Stimulated activated CD8-positive, alpha-beta memory T cell treated with anti-CD3 and anti-CD28 coated beads, Interleukin-15, amount 100 ng/mL, for 24 hours (primary cell): ENCODE data around the gene APOC1.
"Not testable (repeated sequence)": the region's sequence is repeated elsewhere in the genome, so short reads cannot be mapped to it uniquely, and the experiment has no call there.

ENCODE experiments used
- DNase-seq: peaks from one replicate; pipeline ENCODE4 v3.0.0-alpha.2; 2020; ENCODE audit warnings: low read depth

The APOC1 gene

DNA sequence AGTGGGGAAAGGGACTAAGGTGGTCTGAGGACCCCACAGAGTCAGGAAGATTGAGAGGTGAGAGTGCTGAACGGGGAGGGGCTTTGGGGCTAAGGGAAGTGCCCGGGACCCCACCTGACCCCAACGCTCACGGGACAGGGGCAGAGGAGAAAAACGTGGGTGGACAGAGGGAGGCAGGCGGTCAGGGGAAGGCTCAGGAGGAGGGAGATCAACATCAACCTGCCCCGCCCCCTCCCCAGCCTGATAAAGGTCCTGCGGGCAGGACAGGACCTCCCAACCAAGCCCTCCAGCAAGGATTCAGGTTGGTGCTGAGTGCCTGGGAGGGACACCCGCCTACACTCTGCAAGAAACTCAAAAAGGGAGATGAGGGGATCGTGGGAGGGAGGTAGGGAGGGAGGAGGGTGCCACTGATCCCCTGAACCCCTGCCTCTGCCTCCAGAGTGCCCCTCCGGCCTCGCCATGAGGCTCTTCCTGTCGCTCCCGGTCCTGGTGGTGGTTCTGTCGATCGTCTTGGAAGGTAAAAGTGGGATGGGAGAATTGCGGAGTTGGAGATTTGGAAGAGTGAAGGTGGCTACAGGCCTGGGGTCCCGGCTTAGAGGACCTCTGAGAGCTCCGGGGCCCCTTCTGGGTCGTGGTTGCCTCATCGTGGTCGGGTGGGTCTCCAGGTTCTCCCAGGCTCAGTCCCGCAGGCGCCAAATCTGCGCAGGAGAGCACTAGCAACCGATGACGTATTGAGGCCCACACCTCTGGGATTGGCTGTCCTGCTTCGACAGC is at the start of gene APOC1:
APOC1 (plus strand) TSS at position 176 of the 774 bp plus-strand sequence; CDS start at position 460, 284 bp downstream.
- DNase-seq, result peak; percentile 35

DNA sequence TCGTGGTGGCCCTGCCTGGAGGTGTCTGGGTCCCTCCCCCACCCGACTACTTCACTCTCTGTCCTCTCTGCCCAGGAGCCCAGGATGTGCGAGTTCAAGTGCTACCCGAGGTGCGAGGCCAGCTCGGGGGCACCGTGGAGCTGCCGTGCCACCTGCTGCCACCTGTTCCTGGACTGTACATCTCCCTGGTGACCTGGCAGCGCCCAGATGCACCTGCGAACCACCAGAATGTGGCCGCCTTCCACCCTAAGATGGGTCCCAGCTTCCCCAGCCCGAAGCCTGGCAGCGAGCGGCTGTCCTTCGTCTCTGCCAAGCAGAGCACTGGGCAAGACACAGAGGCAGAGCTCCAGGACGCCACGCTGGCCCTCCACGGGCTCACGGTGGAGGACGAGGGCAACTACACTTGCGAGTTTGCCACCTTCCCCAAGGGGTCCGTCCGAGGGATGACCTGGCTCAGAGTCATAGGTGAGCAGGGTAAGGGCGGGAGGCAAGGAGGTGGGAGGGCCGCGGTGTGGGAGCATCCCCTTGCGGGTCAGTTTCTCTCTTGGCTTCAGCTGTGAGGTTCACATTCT is 49.1 kb upstream of the APOC1 start:
- DNase-seq, result no peak

DNA sequence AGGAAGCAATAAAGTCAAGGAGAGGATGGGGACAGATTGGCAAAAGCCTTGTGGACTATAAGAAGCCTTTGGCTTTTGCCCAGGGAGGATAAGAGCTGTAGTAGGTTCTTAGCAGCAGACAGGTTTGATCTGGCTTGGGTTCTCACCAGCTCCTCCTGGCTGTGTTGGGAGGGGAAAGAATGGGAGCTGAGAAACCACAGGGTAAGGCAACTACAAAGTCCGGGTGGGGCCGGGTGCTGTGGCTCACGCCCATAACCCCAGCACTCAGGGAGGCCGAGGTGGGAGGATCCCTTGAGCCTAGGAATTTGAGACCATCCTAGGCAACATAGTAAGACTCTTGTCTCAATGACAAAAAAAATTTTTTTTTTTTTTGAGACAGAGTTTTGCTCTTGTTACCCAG is 47.7 kb upstream of the APOC1 start:
- DNase-seq, result no peak

DNA sequence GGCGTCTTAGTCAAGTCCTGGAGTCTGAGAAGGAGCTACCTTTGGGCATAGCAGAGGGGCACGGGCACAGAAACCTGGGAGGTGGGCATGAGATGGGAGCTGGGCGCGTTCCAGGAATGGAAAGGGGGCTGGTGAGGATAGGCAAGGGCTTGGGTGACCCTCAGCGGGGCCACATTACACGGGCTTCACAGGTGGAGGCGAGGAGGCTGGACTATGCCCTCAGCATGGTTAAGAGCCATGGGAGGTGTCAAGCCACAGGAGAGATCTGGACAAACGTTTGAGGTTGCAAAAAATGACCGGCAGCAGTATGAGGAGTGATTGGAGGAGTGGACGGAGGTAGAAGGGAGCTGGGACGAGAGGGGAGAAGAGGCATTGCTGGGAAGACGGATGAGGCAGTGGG is 46.8 kb upstream of the APOC1 start:
- no peak for DNase-seq

GRCh38 chr19:44869733-44870470 is 44.5 kb upstream of the APOC1 start:
- DNase-seq, result no peak

GRCh38 chr19:44871809-44872208 is 42.6 kb upstream of the APOC1 start:
- no peak for DNase-seq

DNA sequence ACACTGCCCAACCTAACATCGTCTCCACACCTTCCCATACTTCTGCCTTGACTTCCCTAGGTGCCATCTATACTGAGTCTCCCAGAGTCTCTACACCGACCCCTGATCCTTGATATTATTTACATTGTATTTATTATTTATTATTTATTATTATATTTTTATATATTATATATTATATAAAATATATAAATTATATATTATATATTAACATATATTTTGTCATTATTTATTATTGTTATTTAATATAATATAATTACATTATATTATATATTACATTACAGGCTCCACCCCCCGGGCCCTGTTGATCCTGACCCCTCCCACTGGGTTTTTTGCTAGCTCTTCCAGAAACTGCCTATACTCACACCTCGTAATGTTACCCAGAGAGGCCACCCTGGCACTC is 41.7 kb upstream of the APOC1 start:
- DNase-seq, result no peak

- DNase-seq, result no peak
Measured at GRCh38 chr19:44874317-44874716, 40.1 kb upstream of the APOC1 start.

DNA sequence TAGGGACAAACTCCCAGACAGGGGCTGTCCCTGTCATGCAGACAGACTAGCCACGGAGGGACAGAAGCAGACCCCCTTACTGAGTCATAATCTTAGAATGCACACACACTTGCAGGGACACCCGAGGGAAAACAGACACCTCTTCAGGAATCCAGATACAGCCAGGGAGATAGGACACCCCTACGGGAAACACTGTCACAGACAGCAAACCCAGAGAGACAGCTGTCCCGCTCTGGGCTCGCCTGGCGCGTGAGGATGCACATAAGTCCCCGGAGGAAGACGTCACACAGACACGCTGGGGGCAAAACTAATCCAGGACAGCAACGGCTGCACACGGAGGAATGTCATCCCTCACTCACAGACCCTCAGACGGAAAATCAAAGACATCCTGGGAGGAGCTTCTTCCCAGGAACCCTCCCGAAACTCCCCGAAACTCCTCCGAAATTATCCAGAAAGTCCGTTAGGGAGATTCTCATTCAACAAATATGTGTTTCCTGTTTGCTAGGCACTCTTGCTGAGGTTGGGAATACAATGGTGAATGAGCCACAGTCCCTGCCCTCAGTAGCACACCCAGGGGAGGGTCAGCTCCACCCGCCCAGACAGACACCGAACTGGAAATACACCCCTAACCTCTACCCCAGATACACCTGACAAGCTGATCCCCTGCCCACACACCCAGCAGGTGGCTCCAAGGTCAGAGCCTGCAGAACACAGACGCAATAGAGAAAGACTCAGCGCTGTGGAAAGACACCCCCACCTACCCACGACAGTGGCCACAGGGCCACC is 38.5 kb upstream of the APOC1 start:
- no peak for DNase-seq

- DNase-seq, result no peak
Measured at GRCh38 chr19:44876930-44877535, 37.4 kb upstream of the APOC1 start.

- DNase-seq, result no peak
Measured at GRCh38 chr19:44878120-44878865, 36.1 kb upstream of the APOC1 start.

- DNase-seq, result no peak
Measured at GRCh38 chr19:44879309-44880065, 34.9 kb upstream of the APOC1 start.

DNA sequence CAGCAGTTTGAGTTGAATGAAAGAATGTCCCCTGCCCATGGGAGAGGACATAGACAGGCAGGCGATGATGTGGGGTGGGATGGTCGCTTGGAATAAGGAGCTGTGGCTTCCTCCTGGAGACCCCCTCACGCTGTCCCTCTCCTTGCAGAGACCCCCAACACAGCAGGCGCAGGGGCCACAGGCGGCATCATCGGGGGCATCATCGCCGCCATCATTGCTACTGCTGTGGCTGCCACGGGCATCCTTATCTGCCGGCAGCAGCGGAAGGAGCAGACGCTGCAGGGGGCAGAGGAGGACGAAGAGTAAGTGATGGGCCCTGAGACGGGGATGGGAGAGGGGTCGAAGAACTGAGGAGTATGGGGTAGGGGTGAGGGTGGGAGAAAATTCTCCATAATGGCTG is 32.3 kb upstream of the APOC1 start:
- no peak for DNase-seq

DNA sequence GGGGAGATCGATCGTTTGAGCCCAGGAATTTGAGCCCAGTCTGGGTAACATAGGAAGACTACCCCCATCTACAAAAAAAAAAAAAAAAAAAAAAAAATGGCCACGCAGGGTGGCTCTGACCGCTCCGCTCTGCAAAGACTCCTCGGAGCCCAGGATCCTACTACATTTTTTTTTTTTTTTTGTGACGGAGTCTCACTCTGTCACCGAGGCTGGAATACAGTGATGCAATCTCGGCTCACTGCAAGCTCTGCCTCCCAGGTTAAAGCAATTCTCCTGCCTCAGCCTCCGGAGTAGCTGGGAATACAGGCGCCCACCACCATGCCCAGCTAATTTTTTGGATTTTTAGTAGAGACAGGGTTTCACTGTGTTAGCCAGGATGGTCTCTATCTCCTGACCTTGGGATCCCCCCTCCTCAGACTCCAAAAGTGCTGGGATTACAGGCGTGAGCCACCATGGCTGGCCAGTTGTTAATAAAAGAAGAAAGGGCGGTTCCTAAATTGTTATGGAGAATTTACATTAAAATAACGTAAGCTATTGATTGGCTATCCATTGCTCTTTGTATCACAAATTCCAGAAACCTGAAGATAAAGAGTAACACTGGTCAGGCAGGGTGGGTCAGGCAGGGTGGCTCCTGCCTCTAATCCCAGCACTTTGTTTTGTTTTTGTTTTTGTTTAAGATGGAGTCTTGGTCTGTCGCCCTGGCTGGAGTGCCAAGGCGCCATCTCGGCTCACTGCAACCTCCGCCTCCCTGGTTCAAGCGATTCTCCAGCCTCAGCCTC is 31.6 kb upstream of the APOC1 start:
- DNase-seq, result not testable (repeated sequence)

DNA sequence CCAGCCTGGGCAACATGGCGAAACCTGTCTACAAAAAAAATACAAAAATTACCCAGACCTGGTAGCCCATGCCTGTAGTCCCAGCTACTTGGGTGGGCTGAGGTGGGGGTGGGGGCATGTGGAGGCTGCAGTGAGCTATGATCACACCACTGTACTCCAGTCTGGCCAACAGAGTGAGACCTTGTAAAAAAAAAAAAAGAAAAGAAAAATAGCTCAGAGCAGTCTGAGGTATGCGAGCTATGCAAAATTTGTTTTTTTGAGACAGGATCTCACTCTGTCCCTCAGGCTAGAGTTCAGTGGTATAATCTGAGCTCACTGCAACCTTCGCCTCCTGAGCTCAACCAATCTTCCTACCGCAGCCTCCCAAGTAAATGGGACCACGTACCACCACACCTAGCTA is 30.5 kb upstream of the APOC1 start:
- no peak for DNase-seq

- DNase-seq, result no peak
Measured at GRCh38 chr19:44884566-44884965, 29.8 kb upstream of the APOC1 start.

DNA sequence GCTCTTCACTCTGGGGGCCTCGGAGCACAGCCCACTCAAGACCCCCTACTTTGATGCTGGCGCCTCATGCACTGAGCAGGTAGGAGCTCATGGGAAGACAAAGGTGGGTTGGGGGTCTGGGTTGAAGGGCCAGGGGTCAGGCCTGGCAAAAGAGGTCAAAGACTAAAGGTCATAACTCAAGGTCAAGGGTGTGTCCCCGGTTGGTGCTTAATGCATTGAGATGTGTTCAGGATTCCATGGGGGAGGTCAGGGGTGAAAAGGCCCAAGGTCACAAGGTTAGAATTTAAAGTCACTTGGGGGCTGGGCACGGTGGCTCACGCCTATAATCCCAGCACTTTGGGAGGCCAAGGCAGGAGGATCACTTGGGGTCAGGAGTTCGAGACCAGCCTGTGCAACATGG is 28.3 kb upstream of the APOC1 start:
- no peak for DNase-seq

DNA sequence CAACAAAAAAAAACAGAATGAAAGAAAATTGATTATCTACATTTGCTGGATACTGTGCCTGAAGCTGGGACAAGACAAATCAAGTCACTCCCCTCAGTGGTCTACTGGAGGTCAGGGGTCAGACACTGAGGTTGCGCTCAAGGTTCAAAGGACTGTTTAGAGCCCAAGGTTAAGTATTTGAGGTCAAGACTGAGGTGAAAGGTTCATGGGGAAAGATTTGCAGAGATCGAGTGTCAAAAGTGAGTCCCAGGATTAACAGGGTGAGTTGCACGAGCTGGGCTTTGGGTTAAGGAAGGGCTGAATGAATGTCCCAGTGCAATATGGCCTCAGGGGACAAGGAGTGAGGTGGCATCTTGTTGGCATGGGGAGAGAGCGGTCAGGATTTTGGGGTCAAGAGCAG is 26.8 kb upstream of the APOC1 start:
- no peak for DNase-seq

DNA sequence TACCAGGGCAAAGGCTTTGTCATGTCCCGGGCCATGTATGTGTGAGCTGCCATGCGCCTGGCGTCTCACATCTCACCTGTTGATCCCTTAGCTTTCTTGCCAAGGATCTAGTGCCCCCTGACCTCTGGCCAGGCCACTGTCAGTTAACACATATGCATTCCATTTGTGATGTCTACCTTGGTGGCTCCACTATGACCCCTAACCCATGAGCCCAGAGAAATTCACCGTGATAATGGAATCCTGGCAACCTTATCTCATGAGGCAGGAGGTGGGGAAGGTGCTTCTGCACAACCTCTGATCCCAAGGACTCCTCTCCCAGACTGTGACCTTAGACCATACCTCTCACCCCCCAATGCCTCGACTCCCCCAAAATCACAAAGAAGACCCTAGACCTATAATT is 26.1 kb upstream of the APOC1 start:
- DNase-seq, result not testable (repeated sequence)
